Inflammatory macrophage treated with lipopolysaccharide for 4 hours (primary cell): ENCODE results near the gene NLRC3.

ENCODE experiments used
- DNase-seq: peaks from one replicate; pipeline ENCODE4 v3.0.0-alpha.2; 2020

The NLRC3 gene

GRCh38 chr16:3541527-3542155 is 35.6 kb downstream of the NLRC3 start:
- no peak for DNase-seq

GRCh38 chr16:3538222-3538621 is 39.0 kb downstream of the NLRC3 start:
- no peak for DNase-seq

GRCh38 chr16:3536851-3537250 is 40.4 kb downstream of the NLRC3 start:
- no peak for DNase-seq

GRCh38 chr16:3536271-3536731 is 40.9 kb downstream of the NLRC3 start:
- no peak for DNase-seq

- no peak for DNase-seq
Measured at GRCh38 chr16:3534126-3534525, 43.1 kb downstream of the NLRC3 start.

- DNase-seq = no peak
Measured at GRCh38 chr16:3532741-3533140, 44.5 kb downstream of the NLRC3 start.

- no peak for DNase-seq
Measured at GRCh38 chr16:3530371-3530914, 46.8 kb downstream of the NLRC3 start.

- DNase-seq = no peak
Measured at GRCh38 chr16:3529175-3529574, 48.0 kb downstream of the NLRC3 start.

- DNase-seq = no peak
Measured at GRCh38 chr16:3528406-3528805, 48.8 kb downstream of the NLRC3 start.

- peak; percentile 54 for DNase-seq
Measured at GRCh38 chr16:3527216-3527829, 49.9 kb downstream of the NLRC3 start.

GRCh38 chr16:3525951-3526350 is 51.3 kb downstream of the NLRC3 start:
- no peak for DNase-seq

- no peak for DNase-seq
Measured at GRCh38 chr16:3523281-3523680, 53.9 kb downstream of the NLRC3 start.

GRCh38 chr16:3520841-3521240 is 56.4 kb downstream of the NLRC3 start:
- no peak for DNase-seq

GRCh38 chr16:3520413-3520812 is 56.8 kb downstream of the NLRC3 start:
- no peak for DNase-seq

- DNase-seq = no peak
Measured at GRCh38 chr16:3519581-3519980, 57.6 kb downstream of the NLRC3 start.

- DNase-seq = no peak
Measured at GRCh38 chr16:3518986-3519348, 58.2 kb downstream of the NLRC3 start.

GRCh38 chr16:3518292-3518985 is 58.8 kb downstream of the NLRC3 start:
- no peak for DNase-seq

- DNase-seq = no peak
Measured at GRCh38 chr16:3515897-3516296, 61.3 kb downstream of the NLRC3 start.

GRCh38 chr16:3514621-3515020 is 62.6 kb downstream of the NLRC3 start:
- no peak for DNase-seq

- DNase-seq = no peak
Measured at GRCh38 chr16:3513892-3514583, 63.2 kb downstream of the NLRC3 start.

- DNase-seq = no peak
Measured at GRCh38 chr16:3511286-3512180, 65.7 kb downstream of the NLRC3 start.

- DNase-seq = no peak
Measured at GRCh38 chr16:3510416-3510815, 66.8 kb downstream of the NLRC3 start.
